Endodermal cell (in vitro differentiated cells): ENCODE data around the gene CTRB2. TPM values are rescaled to one million over a fixed set of nuclear protein-coding genes. Genes with fewer than 3 reads are reported as not detected.

Experiments used
- DNase-seq: peaks from one replicate; pipeline ENCODE4 v3.0.0-alpha.2; 2017
- H3K27ac ChIP-seq: 2 replicates; pipeline ENCODE4 v1.5.1; 2013; ENCODE audit warnings: mild to moderate bottlenecking, low read depth, low read length, moderate library complexity
- H3K27me3 ChIP-seq: 2 replicates; pipeline ENCODE4 v1.6.1; 2013; ENCODE audit warnings: mild to moderate bottlenecking, low read length, moderate library complexity; ENCODE audit not compliant: insufficient read depth, control insufficient read depth, poor library complexity, severe bottlenecking
- H3K36me3 ChIP-seq: 2 replicates; pipeline ENCODE4 v1.7.0; 2013; ENCODE audit warnings: mild to moderate bottlenecking, low read length, moderate library complexity; ENCODE audit not compliant: control insufficient read depth, insufficient read depth
- H3K4me1 ChIP-seq: one replicate; pipeline ENCODE4 v1.7.0; 2013; ENCODE audit warnings: low read length; ENCODE audit not compliant: control insufficient read depth, insufficient read depth
- H3K4me3 ChIP-seq: 2 replicates; pipeline ENCODE4 v1.5.1; 2013; ENCODE audit warnings: mild to moderate bottlenecking, low read length, moderate library complexity
- H3K9ac ChIP-seq: 2 replicates; pipeline ENCODE4 v1.6.1; 2013; ENCODE audit warnings: mild to moderate bottlenecking, low read length, moderate library complexity; ENCODE audit not compliant: poor library complexity, severe bottlenecking; ENCODE audit errors: extremely low read depth
- H3K9me3 ChIP-seq: 2 replicates; pipeline ENCODE4 v1.6.1; 2013; ENCODE audit warnings: mild to moderate bottlenecking, low read length, moderate library complexity; ENCODE audit not compliant: control insufficient read depth
- H3K27ac Mint-ChIP-seq: 2 replicates; pipeline ENCODE4 v1.8.0; 2020; ENCODE audit warnings: mixed read lengths
- H3K27me3 Mint-ChIP-seq: 2 replicates; pipeline ENCODE4 v1.8.0; 2021; ENCODE audit warnings: mild to moderate bottlenecking, mixed read lengths; ENCODE audit not compliant: insufficient read depth
- H3K36me3 Mint-ChIP-seq: 2 replicates; pipeline ENCODE4 v1.8.0; 2020; ENCODE audit warnings: low read depth, mixed read lengths
- H3K4me1 Mint-ChIP-seq: 2 replicates; pipeline ENCODE4 v1.8.0; 2020; ENCODE audit warnings: mixed read lengths
- H3K4me3 Mint-ChIP-seq: 2 replicates; pipeline ENCODE4 v1.8.0; 2020; ENCODE audit warnings: mild to moderate bottlenecking, moderate library complexity, mixed read lengths
- H3K9me3 Mint-ChIP-seq: 2 replicates; pipeline ENCODE4 v1.8.0; 2020; ENCODE audit warnings: mild to moderate bottlenecking, mixed read lengths
- CTCF ChIP-seq: fragments of 200-600 bp; sonication (generic); conservative IDR thresholded peaks from 2 replicates; pipeline ENCODE4 v1.5.0; 2021; ENCODE audit warnings: antibody characterized with exemption, mild to moderate bottlenecking
- WGBS, 2 experiments: methylation state at CpG; one replicate each; pipeline versions ENCODE4 v1.1.5 to v1.1.7; 2013; ENCODE audit warnings: missing lambda C conversion rate in 2 of 2, mixed read lengths in 1 of 2; ENCODE audit not compliant: insufficient coverage in 1 of 2, insufficient read length in 1 of 2; 5-methylcytosine and 5-hydroxymethylcytosine counted together
- total RNA-seq, 2 donors: library from RNA; stranded (reverse); fragmentation: NEBNext Ultra II Directional in 1 of 2; extraction: Animal tissue kit (Norgen Biotek cat#: 25700) in 1 of 2; gene quantifications; 2 replicates in 1 of 2; 3 replicates in 1 of 2; pipeline ENCODE4 v1.2.1, GENCODE V29; 2021

Gene CTRB2
- total RNA-seq, 2 donors from 2014 or later, result not detected

DNA sequence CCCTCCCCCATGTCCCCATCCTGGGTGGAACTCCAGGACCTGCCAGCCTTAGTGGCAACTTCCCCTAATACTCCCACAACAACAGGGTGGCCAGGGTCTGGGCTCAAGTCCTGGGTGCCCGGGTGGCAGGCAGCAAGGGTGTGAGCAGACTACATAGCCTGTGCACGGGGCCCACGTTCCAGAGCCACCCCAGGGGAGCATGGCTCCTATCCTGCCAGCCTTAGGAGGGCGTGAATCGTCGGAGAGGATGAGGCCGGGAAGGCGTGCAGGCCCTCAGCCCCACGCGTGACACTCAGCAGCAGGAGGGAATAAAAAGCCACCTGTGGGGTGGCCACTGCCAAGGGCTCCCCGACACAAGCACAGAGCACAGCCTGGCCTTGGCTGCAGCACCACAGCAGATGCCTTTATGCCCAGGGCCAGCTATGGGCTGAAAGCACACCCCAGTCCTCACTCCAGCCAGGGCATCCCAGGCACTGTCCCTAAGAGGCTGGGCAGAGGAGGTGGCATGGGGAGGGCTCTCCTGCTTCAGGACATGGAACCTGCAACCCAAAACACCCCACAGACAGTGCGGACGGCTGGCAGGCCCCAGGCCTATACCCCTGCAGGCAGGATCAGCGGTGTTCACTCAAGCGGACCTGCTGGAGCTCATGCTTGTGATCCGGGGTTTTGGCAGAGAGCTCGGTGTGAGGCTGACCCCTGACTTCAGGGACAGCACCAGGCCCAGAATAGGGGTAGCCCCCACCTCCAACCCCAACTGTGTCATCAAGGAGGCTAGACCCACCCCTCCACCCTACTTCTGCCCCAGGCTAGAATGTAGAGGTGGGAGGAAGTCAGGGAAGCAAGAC is 41.8 kb upstream of the CTRB2 start:
- H3K4me1 Mint-ChIP-seq, result peaks cover 29% of the 10 kb centered on the region
- Histone ChIP-seq H3K27me3 (no peaks in the 10 kb centered on the region), H3K9ac (no peak overlapping the region), H3K27ac (no peak overlapping the region), H3K36me3 (no peaks in the 10 kb centered on the region), H3K4me3 (no peak overlapping the region), H3K4me1 (peaks cover 25% of the 10 kb centered on the region), H3K9me3 (no peaks in the 10 kb centered on the region)
- DNase-seq, result no peak
- no peak for TF ChIP-seq CTCF
- WGBS, 2 experiments, result 91 to 94% methylated on average over 12 to 17 of the region's 17 CpGs
- peak overlapping the region; percentile 75 for H3K27ac Mint-ChIP-seq
- H3K27me3 Mint-ChIP-seq, result no peaks in the 10 kb centered on the region
- no peaks in the 10 kb centered on the region for H3K36me3 Mint-ChIP-seq
- H3K9me3 Mint-ChIP-seq, result no peaks in the 10 kb centered on the region
- no peak overlapping the region for H3K4me3 Mint-ChIP-seq

DNA sequence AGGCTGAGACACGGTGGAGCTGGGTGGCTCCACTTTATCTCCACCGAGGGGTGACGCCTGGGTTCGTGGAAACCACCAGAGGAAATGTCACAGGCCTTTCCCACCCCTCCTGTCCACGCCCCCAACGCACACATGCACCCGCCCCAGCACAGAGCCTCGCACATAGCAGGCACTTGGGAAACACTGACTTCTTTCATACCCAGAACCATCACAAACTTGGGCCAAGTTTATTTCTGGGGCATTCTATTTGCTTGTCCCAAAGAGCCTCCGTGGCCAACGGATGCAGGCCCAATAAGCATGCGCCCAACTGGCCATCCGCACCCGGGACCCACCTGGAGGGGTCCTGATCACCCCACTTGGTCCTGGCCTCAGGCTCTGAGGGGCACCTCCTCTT is 41.2 kb upstream of the CTRB2 start:
- Histone ChIP-seq H3K4me1 (peaks cover 20% of the 10 kb centered on the region), H3K9me3 (no peaks in the 10 kb centered on the region), H3K36me3 (no peaks in the 10 kb centered on the region), H3K4me3 (no peak overlapping the region), H3K9ac (no peak overlapping the region), H3K27me3 (no peaks in the 10 kb centered on the region), H3K27ac (no peak overlapping the region)
- peaks cover 6% of the 10 kb centered on the region for H3K36me3 Mint-ChIP-seq
- H3K4me1 Mint-ChIP-seq, result peaks cover 26% of the 10 kb centered on the region
- no peaks in the 10 kb centered on the region for H3K9me3 Mint-ChIP-seq
- H3K4me3 Mint-ChIP-seq, result peak overlapping the region; percentile 8
- 92 to 97% methylated on average over 10 to 13 of the region's 13 CpGs for WGBS, 2 experiments
- no peak for TF ChIP-seq CTCF
- H3K27me3 Mint-ChIP-seq, result no peaks in the 10 kb centered on the region
- peak overlapping the region; percentile 75 for H3K27ac Mint-ChIP-seq
- no peak for DNase-seq

DNA sequence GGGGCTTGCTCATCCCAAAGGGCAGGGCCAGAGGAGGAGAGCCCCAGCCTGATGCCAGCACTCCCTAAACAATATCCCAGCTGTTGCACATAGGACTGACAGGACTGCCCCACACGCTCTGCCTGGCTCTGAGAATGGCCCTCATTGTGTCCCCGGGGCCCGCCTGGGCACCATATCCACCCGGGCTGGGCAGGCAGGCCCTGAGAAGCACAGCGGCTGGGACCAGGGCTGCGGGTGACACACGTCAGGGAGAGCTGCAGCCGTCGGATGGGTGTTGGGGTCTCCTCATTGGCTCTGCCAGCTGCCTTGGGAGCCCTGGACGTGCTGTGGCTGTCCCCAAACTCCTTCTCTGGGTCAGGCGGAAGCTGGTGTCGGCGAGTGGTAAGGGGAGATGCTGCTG is 40.3 kb upstream of the CTRB2 start:
- 92 to 94% methylated on average over 8 to 13 of the region's 13 CpGs for WGBS, 2 experiments
- Mint-ChIP-seq H3K4me3 (no peak overlapping the region), H3K9me3 (no peaks in the 10 kb centered on the region), H3K36me3 (peaks cover 14% of the 10 kb centered on the region), H3K4me1 (peaks cover 25% of the 10 kb centered on the region), H3K27ac (peak overlapping the region; percentile 89), H3K27me3 (no peaks in the 10 kb centered on the region)
- no peak overlapping the region for H3K9ac ChIP-seq
- TF ChIP-seq CTCF, result no peak
- DNase-seq, result no peak
- H3K27me3 ChIP-seq, result no peaks in the 10 kb centered on the region
- H3K36me3 ChIP-seq, result no peaks in the 10 kb centered on the region
- H3K4me1 ChIP-seq, result peaks cover 12% of the 10 kb centered on the region
- no peak overlapping the region for H3K27ac ChIP-seq
- no peaks in the 10 kb centered on the region for H3K9me3 ChIP-seq
- H3K4me3 ChIP-seq, result no peak overlapping the region
